MG63 (cell line): Measurements from ENCODE around the gene CXCL12. TPM values are rescaled to one million over a fixed set of nuclear protein-coding genes. Genes with fewer than 3 reads are reported as not detected.

Source experiments
- DNase-seq: peaks from one replicate; pipeline ENCODE4 v3.0.0-alpha.2; 2020
- H3K27me3 ChIP-seq: fragments of 250-450 bp; sonication (Bioruptor Pico); 2 replicates; pipeline ENCODE4 v1.5.1; 2020; ENCODE audit warnings: mild to moderate bottlenecking, moderate library complexity
- H3K36me3 ChIP-seq: fragments of 250-450 bp; sonication (Bioruptor Pico); 2 replicates; pipeline ENCODE4 v1.5.1; 2020; ENCODE audit warnings: mild to moderate bottlenecking, moderate library complexity
- H3K4me3 ChIP-seq: fragments of 250-450 bp; sonication (Bioruptor Pico); 2 replicates; pipeline ENCODE4 v1.5.1; 2020; ENCODE audit warnings: mild to moderate bottlenecking, moderate library complexity
- H3K9me3 ChIP-seq: fragments of 250-450 bp; sonication (Bioruptor Pico); 2 replicates; pipeline ENCODE4 v1.5.1; 2020; ENCODE audit warnings: mild to moderate bottlenecking, moderate library complexity
- total RNA-seq: library from RNA; depleted of rRNA; stranded (reverse); fragments of >200 nt; shearing (Covaris generic); gene quantifications from 2 replicates; pipeline ENCODE4 v1.2.3, GENCODE V29; 2014; ENCODE audit warnings: low replicate concordance

The CXCL12 gene
- total RNA-seq, 1 experiment from 2014 or later = 16.5 TPM

- Histone ChIP-seq H3K9me3 (no peaks in the 10 kb centered on the region), H3K36me3 (no peaks in the 10 kb centered on the region), H3K27me3 (no peaks in the 10 kb centered on the region), H3K4me3 (no peak overlapping the region)
- DNase-seq = no peak
Observed at GRCh38 chr10:44358080-44358771, 26.7 kb downstream of the CXCL12 start.

- Histone ChIP-seq H3K4me3 (no peak overlapping the region), H3K36me3 (no peaks in the 10 kb centered on the region), H3K27me3 (no peaks in the 10 kb centered on the region), H3K9me3 (no peaks in the 10 kb centered on the region)
- DNase-seq = no peak
Observed at GRCh38 chr10:44357023-44357540, 27.8 kb downstream of the CXCL12 start.

GRCh38 chr10:44356139-44357022, 28.5 kb downstream of the CXCL12 start:
- no peak overlapping the region for H3K4me3 ChIP-seq
- H3K27me3 ChIP-seq = no peaks in the 10 kb centered on the region
- no peaks in the 10 kb centered on the region for H3K36me3 ChIP-seq
- H3K9me3 ChIP-seq = no peaks in the 10 kb centered on the region
- no peak for DNase-seq

GRCh38 chr10:44355630-44356029, 29.3 kb downstream of the CXCL12 start:
- Histone ChIP-seq H3K27me3 (no peaks in the 10 kb centered on the region), H3K36me3 (no peaks in the 10 kb centered on the region), H3K9me3 (no peaks in the 10 kb centered on the region), H3K4me3 (no peak overlapping the region)
- DNase-seq = no peak

GRCh38 chr10:44354771-44355170, 30.1 kb downstream of the CXCL12 start:
- no peaks in the 10 kb centered on the region for H3K27me3 ChIP-seq
- H3K36me3 ChIP-seq = no peaks in the 10 kb centered on the region
- no peaks in the 10 kb centered on the region for H3K9me3 ChIP-seq
- no peak overlapping the region for H3K4me3 ChIP-seq
- no peak for DNase-seq

- DNase-seq = no peak
- Histone ChIP-seq H3K27me3 (no peaks in the 10 kb centered on the region), H3K36me3 (no peaks in the 10 kb centered on the region), H3K4me3 (no peak overlapping the region), H3K9me3 (no peaks in the 10 kb centered on the region)
Observed at GRCh38 chr10:44353721-44354120, 31.2 kb downstream of the CXCL12 start.

GRCh38 chr10:44353128-44353390, 31.8 kb downstream of the CXCL12 start:
- Histone ChIP-seq H3K36me3 (no peaks in the 10 kb centered on the region), H3K9me3 (no peaks in the 10 kb centered on the region), H3K4me3 (no peak overlapping the region), H3K27me3 (no peaks in the 10 kb centered on the region)
- DNase-seq = no peak

- Histone ChIP-seq H3K27me3 (no peaks in the 10 kb centered on the region), H3K9me3 (no peaks in the 10 kb centered on the region), H3K4me3 (no peak overlapping the region), H3K36me3 (no peaks in the 10 kb centered on the region)
- DNase-seq = peak; percentile 19
Observed at GRCh38 chr10:44352316-44353127, 32.4 kb downstream of the CXCL12 start.

- DNase-seq = no peak
- Histone ChIP-seq H3K36me3 (no peaks in the 10 kb centered on the region), H3K4me3 (no peak overlapping the region), H3K27me3 (no peaks in the 10 kb centered on the region), H3K9me3 (no peaks in the 10 kb centered on the region)
Observed at GRCh38 chr10:44348496-44348895, 36.4 kb downstream of the CXCL12 start.

- no peaks in the 10 kb centered on the region for H3K36me3 ChIP-seq
- no peaks in the 10 kb centered on the region for H3K27me3 ChIP-seq
- no peak overlapping the region for H3K4me3 ChIP-seq
- DNase-seq = no peak
- H3K9me3 ChIP-seq = no peaks in the 10 kb centered on the region
Observed at GRCh38 chr10:44347609-44348400, 37.1 kb downstream of the CXCL12 start.

GRCh38 chr10:44344727-44345126, 40.2 kb downstream of the CXCL12 start:
- H3K36me3 ChIP-seq = no peaks in the 10 kb centered on the region
- H3K4me3 ChIP-seq = no peak overlapping the region
- DNase-seq = no peak
- no peaks in the 10 kb centered on the region for H3K9me3 ChIP-seq
- H3K27me3 ChIP-seq = no peaks in the 10 kb centered on the region

- Histone ChIP-seq H3K9me3 (no peaks in the 10 kb centered on the region), H3K36me3 (no peaks in the 10 kb centered on the region), H3K27me3 (no peaks in the 10 kb centered on the region), H3K4me3 (no peak overlapping the region)
- DNase-seq = no peak
Observed at GRCh38 chr10:44343843-44344242, 41.1 kb downstream of the CXCL12 start.

- no peak for DNase-seq
- Histone ChIP-seq H3K27me3 (no peaks in the 10 kb centered on the region), H3K36me3 (no peaks in the 10 kb centered on the region), H3K4me3 (no peak overlapping the region), H3K9me3 (no peaks in the 10 kb centered on the region)
Observed at GRCh38 chr10:44341886-44342285, 43.0 kb downstream of the CXCL12 start.

GRCh38 chr10:44340557-44340956, 44.3 kb downstream of the CXCL12 start:
- no peak overlapping the region for H3K4me3 ChIP-seq
- H3K27me3 ChIP-seq = no peaks in the 10 kb centered on the region
- no peaks in the 10 kb centered on the region for H3K36me3 ChIP-seq
- DNase-seq = no peak
- no peaks in the 10 kb centered on the region for H3K9me3 ChIP-seq

GRCh38 chr10:44339218-44339617, 45.7 kb downstream of the CXCL12 start:
- Histone ChIP-seq H3K36me3 (no peaks in the 10 kb centered on the region), H3K9me3 (no peaks in the 10 kb centered on the region), H3K4me3 (no peak overlapping the region), H3K27me3 (no peaks in the 10 kb centered on the region)
- DNase-seq = no peak

- H3K4me3 ChIP-seq = no peak overlapping the region
- no peaks in the 10 kb centered on the region for H3K27me3 ChIP-seq
- no peaks in the 10 kb centered on the region for H3K9me3 ChIP-seq
- DNase-seq = no peak
- no peaks in the 10 kb centered on the region for H3K36me3 ChIP-seq
Observed at GRCh38 chr10:44337081-44337480, 47.8 kb downstream of the CXCL12 start.
